CD14-positive monocyte (primary cell): ENCODE measurements around the gene TRMT112. TPM values are rescaled to one million over a fixed set of nuclear protein-coding genes. Genes with fewer than 3 reads are reported as not detected.
A peak's percentile ranks its signal among the peaks of the same experiment; 100 is the strongest.

Source experiments
- DNase-seq, 3 donors: peaks; one replicate each; pipeline ENCODE4 v3.0.0-alpha.2; 2011 to 2022
- H2AFZ ChIP-seq: 2 replicates; pipeline ENCODE4 v1.6.0; 2012; ENCODE audit warnings: mild to moderate bottlenecking, low read depth, low read length, inconsistent platforms; ENCODE audit not compliant: insufficient read depth, poor library complexity, severe bottlenecking
- H3K27ac ChIP-seq, 2 donors: 1 replicate in 1 of 2; 2 replicates in 1 of 2; pipeline ENCODE4 v1.5.1; 2012 to 2013; ENCODE audit warnings: low read length in 2 of 2, control low read depth in 1 of 2, inconsistent platforms in 1 of 2, low read depth in 1 of 2, mild to moderate bottlenecking in 1 of 2
- H3K27me3 ChIP-seq, 2 donors: one replicate each; pipeline versions ENCODE4 v1.6.0 to v1.6.1; 2011 to 2013; ENCODE audit warnings: low read length in 2 of 2; ENCODE audit not compliant: control insufficient read depth in 2 of 2, insufficient read depth in 2 of 2
- H3K36me3 ChIP-seq, 2 donors: replicated peaks in 1 of 2; 1 replicate in 1 of 2; 2 replicates in 1 of 2; pipeline versions ENCODE4 v1.5.1 to v1.6.1; 2012 to 2013; ENCODE audit warnings: low read length in 2 of 2, control low read depth in 1 of 2, inconsistent platforms in 1 of 2, mild to moderate bottlenecking in 1 of 2; ENCODE audit not compliant: insufficient read depth in 2 of 2, control insufficient read depth in 1 of 2
- H3K4me1 ChIP-seq, 2 donors: 1 replicate in 1 of 2; 2 replicates in 1 of 2; pipeline versions ENCODE4 v1.5.1 to v1.6.1; 2012 to 2013; ENCODE audit warnings: low read length in 2 of 2, control low read depth in 1 of 2, inconsistent platforms in 1 of 2, mild to moderate bottlenecking in 1 of 2, moderate library complexity in 1 of 2; ENCODE audit not compliant: insufficient read depth in 2 of 2, control insufficient read depth in 1 of 2
- H3K4me2 ChIP-seq: replicated peaks from 2 replicates; pipeline ENCODE3; 2012; ENCODE audit warnings: low read length, moderate library complexity, mild to moderate bottlenecking; ENCODE audit not compliant: poor library complexity, severe bottlenecking; ENCODE audit errors: extremely low read depth
- H3K4me3 ChIP-seq, 3 experiments: fragments of 200-600 bp in 1 of 3; sonication (generic) in 1 of 3; replicated peaks in 1 of 3; 1 replicate in 2 of 3; 2 replicates in 1 of 3; pipeline ENCODE4 v1.5.1; 2011 to 2013; ENCODE audit warnings: low read length in 3 of 3, mild to moderate bottlenecking in 3 of 3, control low read depth in 2 of 3, low read depth in 2 of 3, inconsistent platforms in 1 of 3, moderate library complexity in 1 of 3
- H3K79me2 ChIP-seq: 2 replicates; pipeline ENCODE4 v1.6.0; 2012; ENCODE audit warnings: mild to moderate bottlenecking, control low read depth, inconsistent platforms, low read length, moderate library complexity; ENCODE audit not compliant: insufficient read depth
- H3K9ac ChIP-seq: 2 replicates; pipeline ENCODE4 v1.6.0; 2017; ENCODE audit warnings: low read length, mild to moderate bottlenecking; ENCODE audit not compliant: insufficient read depth, poor library complexity, severe bottlenecking
- H3K9me3 ChIP-seq, 2 donors: replicated peaks in 1 of 2; 1 replicate in 1 of 2; 2 replicates in 1 of 2; pipeline versions ENCODE4 v1.5.1 to v1.6.1; 2012 to 2013; ENCODE audit warnings: low read length in 2 of 2, control low read depth in 1 of 2; ENCODE audit not compliant: control insufficient read depth in 1 of 2, insufficient read depth in 1 of 2
- H4K20me1 ChIP-seq: 2 replicates; pipeline ENCODE4 v1.6.0; 2012; ENCODE audit warnings: mild to moderate bottlenecking, low read length, control low read depth, moderate library complexity; ENCODE audit not compliant: insufficient read depth
- H3K27ac Mint-ChIP-seq, 7 donors: one replicate each; pipeline ENCODE4 v1.8.0; 2020; ENCODE audit warnings: mild to moderate bottlenecking in 7 of 7, mixed read lengths in 7 of 7, moderate library complexity in 6 of 7, inconsistent platforms in 2 of 7
- H3K27me3 Mint-ChIP-seq, 3 donors: one replicate each; pipeline ENCODE4 v1.8.0; 2021 to 2022; ENCODE audit warnings: low read depth in 3 of 3, mild to moderate bottlenecking in 3 of 3, mixed read lengths in 3 of 3, moderate library complexity in 3 of 3, inconsistent platforms in 1 of 3
- H3K36me3 Mint-ChIP-seq, 2 donors: one replicate each; pipeline ENCODE4 v1.8.0; 2020; ENCODE audit warnings: mixed read lengths in 2 of 2, inconsistent platforms in 1 of 2, mild to moderate bottlenecking in 1 of 2
- H3K4me1 Mint-ChIP-seq: one replicate; pipeline ENCODE4 v1.8.0; 2020; ENCODE audit warnings: mild to moderate bottlenecking, mixed read lengths
- H3K4me3 Mint-ChIP-seq, 2 donors: one replicate each; pipeline ENCODE4 v1.8.0; 2020; ENCODE audit warnings: mild to moderate bottlenecking in 2 of 2, mixed read lengths in 2 of 2, moderate library complexity in 1 of 2
- H3K9me3 Mint-ChIP-seq, 7 donors: one replicate each; pipeline ENCODE4 v1.8.0; 2020 to 2022; ENCODE audit warnings: mixed read lengths in 7 of 7, mild to moderate bottlenecking in 6 of 7, moderate library complexity in 6 of 7, inconsistent platforms in 2 of 7
- CTCF ChIP-seq: fragments of 200-600 bp; IDR thresholded peaks from one replicate; pipeline ENCODE4 v1.8.0; 2022; ENCODE audit warnings: antibody characterized with exemption, mild to moderate bottlenecking
- WGBS: methylation state at CpG from one replicate; pipeline ENCODE4 v1.1.5; 2013; ENCODE audit warnings: missing lambda C conversion rate; ENCODE audit not compliant: insufficient coverage; 5-methylcytosine and 5-hydroxymethylcytosine counted together
- intact Hi-C, 2 donors: fragments of 100-400 bp; cut with micrococcal nuclease; formaldehyde crosslinking; loops; one replicate each; pipeline versions ENCODE4 v1.15.0 to v1.15.1; 2023
- polyA plus RNA-seq, 3 donors: library from polyadenylated mRNA; depleted of rRNA in 1 of 3; unstranded in 2 of 3; stranded (reverse) in 1 of 3; fragments of 300-500 nt in 2 of 3; fragments of >200 nt in 1 of 3; fragmentation: Illumina TruSeq in 2 of 3; gene quantifications; 1 replicate in 2 of 3; 2 replicates in 1 of 3; pipeline ENCODE4 v1.2.3, GENCODE V29; 2012 to 2021
- small RNA-seq: library from RNA; depleted of rRNA; stranded (forward); fragments of <200 nt; gene quantifications from one replicate; pipeline ENCODE3, GENCODE V24; 2012; ENCODE audit warnings: low read depth; ENCODE audit not compliant: insufficient read length

TRMT112 gene
- polyA plus RNA-seq, 3 donors: 162 to 298 (median 254) TPM

DNA sequence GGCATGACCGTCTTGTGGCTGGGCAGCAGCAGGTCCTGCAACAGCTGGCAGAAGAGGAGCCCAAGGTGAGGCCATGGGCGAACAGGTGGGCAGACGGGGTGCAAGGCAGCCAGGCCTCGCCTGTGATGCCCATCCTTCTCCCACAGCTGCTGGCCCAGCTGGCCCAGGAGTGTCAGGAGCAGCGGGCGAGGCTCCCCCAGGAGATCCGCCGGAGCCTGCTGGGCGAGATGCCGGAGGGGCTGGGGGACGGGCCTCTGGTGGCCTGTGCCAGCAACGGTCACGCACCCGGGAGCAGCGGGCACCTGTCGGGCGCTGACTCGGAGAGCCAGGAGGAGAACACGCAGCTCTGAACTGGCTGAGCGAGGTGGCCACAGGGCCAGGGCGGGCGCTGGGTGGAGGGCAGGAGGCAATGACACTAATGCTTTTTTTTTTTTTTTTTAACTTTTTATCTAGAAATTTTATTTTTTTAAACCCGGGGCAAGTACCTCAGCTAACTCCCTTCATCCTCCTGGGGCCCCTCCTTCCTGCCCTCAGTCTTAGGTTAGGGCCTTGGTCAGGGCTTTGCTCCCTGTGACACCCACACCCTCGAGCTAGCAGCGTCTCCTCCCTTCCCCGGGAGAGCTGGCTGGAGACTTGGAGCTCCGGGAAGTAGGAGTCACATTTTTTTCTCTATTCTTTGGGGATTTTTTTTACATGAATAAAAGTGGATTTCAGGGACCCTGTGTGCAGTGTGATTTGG is 50.0 kb downstream of the TRMT112 start:
- Mint-ChIP-seq H3K27ac (peak overlapping the region; percentile 96 to 99 (median 98)), H3K4me1 (peaks cover 29% of the 10 kb centered on the region), H3K4me3 (peak overlapping the region in 1 of 2 donors; percentile 98), H3K27me3 (no peaks in the 10 kb centered on the region), H3K9me3 (no peaks in the 10 kb centered on the region), H3K36me3 (peaks cover 32 to 43% of the 10 kb centered on the region in 2 donors)
- Histone ChIP-seq H3K9me3 (no peaks in the 10 kb centered on the region), H3K9ac (no peak overlapping the region), H4K20me1 (no peaks in the 10 kb centered on the region), H3K79me2 (peaks cover 8% of the 10 kb centered on the region), H3K4me2 (peak overlapping the region; percentile 89), H3K4me3 (peak overlapping the region in 1 of 3 experiments; percentile 95), H3K27ac (peak overlapping the region; percentile 84 to 97), H3K4me1 (peaks cover 29 to 34% of the 10 kb centered on the region in 2 donors), H3K36me3 (peaks cover 42% of the 10 kb centered on the region in 2 donors), H3K27me3 (no peaks in the 10 kb centered on the region), H2AFZ (peak overlapping the region; percentile 36)
- WGBS: 96% methylated on average over 11 of the region's 27 CpGs
- DNase-seq: no peak
- TF ChIP-seq CTCF: no peak
- intact Hi-C loops: loop anchor here in 1 of 2 donors (5.0 kb wide), 1 partner anchor 35 kb away; the partner anchor contains the start of gene CATSPERZ

Small RNA genes within 50 kb of the gene (small RNA-seq; reads per million reads assigned to genes)
- gene MIR7155: not detected
- not detected for gene RF00019

Other genes with a start within 250 kb of the TRMT112 start
- gene MACROD1, start 151.4 kb downstream of the TRMT112 start, polyA plus RNA-seq: 1 to 10 TPM; 1.5 to 2.4 (median 2.2) TPM
- gene STIP1, start 131.4 kb downstream of the TRMT112 start, polyA plus RNA-seq: 10 to 100 TPM; 44.5 to 52.0 (median 51.1) TPM
- 100 to 1,000 TPM; 289 to 421 (median 310) TPM for gene FERMT3, start 110.8 kb downstream of the TRMT112 start, polyA plus RNA-seq
- 10 to 100 TPM; 24.8 to 34.6 (median 31.6) TPM for gene TRPT1, start 91.4 kb downstream of the TRMT112 start, polyA plus RNA-seq
- 10 to 100 TPM; 47.9 to 86.1 (median 56.1) TPM for gene NUDT22, start 91.3 kb downstream of the TRMT112 start, polyA plus RNA-seq
- 10 to 100 TPM; 25.5 to 78.9 (median 32.5) TPM for gene DNAJC4, start 87.0 kb downstream of the TRMT112 start, polyA plus RNA-seq
- gene VEGFB, start 83.0 kb downstream of the TRMT112 start, polyA plus RNA-seq: 1 to 10 TPM in 1 of 3 donors, under 1 TPM in 1, not detected in 1; 0.40 to 5.6 TPM
- gene FKBP2, start 76.5 kb downstream of the TRMT112 start, polyA plus RNA-seq: 10 to 100 TPM; 38.9 to 80.7 (median 71.1) TPM
- 10 to 100 TPM; 11.7 to 40.7 (median 34.2) TPM for gene PPP1R14B, start 70.6 kb downstream of the TRMT112 start, polyA plus RNA-seq
- gene PLCB3, start 66.0 kb downstream of the TRMT112 start, polyA plus RNA-seq: 10 to 100 TPM in 1 of 3 donors, 1 to 10 TPM in 2; 1.1 to 17.8 (median 1.4) TPM
- gene BAD, start 32.9 kb downstream of the TRMT112 start, polyA plus RNA-seq: 10 to 100 TPM; 21.1 to 63.2 (median 48.7) TPM
- 10 to 100 TPM in 1 of 3 donors, 1 to 10 TPM in 2; 7.8 to 21.0 (median 9.3) TPM for gene GPR137, start 31.7 kb downstream of the TRMT112 start, polyA plus RNA-seq
- gene KCNK4, start 26.3 kb downstream of the TRMT112 start, polyA plus RNA-seq: not detected
- not detected for gene CATSPERZ, start 17.2 kb downstream of the TRMT112 start, polyA plus RNA-seq
- gene ESRRA, start 12.0 kb downstream of the TRMT112 start, polyA plus RNA-seq: 10 to 100 TPM; 15.3 to 45.7 (median 18.3) TPM
- 100 to 1,000 TPM; 136 to 318 (median 286) TPM for gene PRDX5, start 562 bp upstream of the TRMT112 start, polyA plus RNA-seq
- 100 to 1,000 TPM in 1 of 3 donors, 10 to 100 TPM in 1, 1 to 10 TPM in 1; 8.2 to 215 (median 18.9) TPM for gene CCDC88B, start 22.6 kb upstream of the TRMT112 start, polyA plus RNA-seq
- 100 to 1,000 TPM in 1 of 3 donors, 10 to 100 TPM in 2; 16.2 to 110 (median 24.5) TPM for gene RPS6KA4, start 41.6 kb upstream of the TRMT112 start, polyA plus RNA-seq
- not detected for gene SLC22A11, start 238.4 kb upstream of the TRMT112 start, polyA plus RNA-seq